ENCODE results near the gene MACIR. TPM values are rescaled to one million over a fixed set of nuclear protein-coding genes. Genes with fewer than 3 reads are reported as not detected.

MACIR gene
- total RNA-seq, 4 donors from 2014 or later: 12.2 to 41.7 (median 19.5) TPM

- no peak for TF ChIP-seq CTCF (IDR thresholded peaks at IDR 0.05; ENCODE audit: low read depth)
These were observed 33.0 kb downstream of the MACIR start for GRCh38 chr5:103291606-103292005.

- TF ChIP-seq CTCF (IDR thresholded peaks at IDR 0.05; ENCODE audit: low read depth): no peak
These were observed 34.5 kb downstream of the MACIR start for GRCh38 chr5:103293099-103293498.

- no peak for TF ChIP-seq CTCF (IDR thresholded peaks at IDR 0.05; ENCODE audit: low read depth)
These were observed 35.2 kb downstream of the MACIR start for GRCh38 chr5:103293719-103294118.

GRCh38 chr5:103294906-103295305 is 36.3 kb downstream of the MACIR start:
- no peak for TF ChIP-seq CTCF (IDR thresholded peaks at IDR 0.05; ENCODE audit: low read depth)

- no peak for TF ChIP-seq CTCF (IDR thresholded peaks at IDR 0.05; ENCODE audit: low read depth)
These were observed 36.9 kb downstream of the MACIR start for GRCh38 chr5:103295424-103295823.

- no peak for TF ChIP-seq CTCF (IDR thresholded peaks at IDR 0.05; ENCODE audit: low read depth)
These were observed 37.3 kb downstream of the MACIR start for GRCh38 chr5:103295871-103296270.

GRCh38 chr5:103298117-103298516 is 39.6 kb downstream of the MACIR start:
- TF ChIP-seq CTCF (IDR thresholded peaks at IDR 0.05; ENCODE audit: low read depth): no peak
